Cardiac septum (tissue), 1 donor: Measurements from ENCODE around the gene PPOX. TPM values are rescaled to one million over a fixed set of nuclear protein-coding genes. Genes with fewer than 3 reads are reported as not detected.

Experiments
- DNase-seq: peaks from one replicate; pipeline ENCODE4 v3.0.0-alpha.2; 2020; ENCODE audit warnings: low spot score
- intact Hi-C: fragments of 100-400 bp; cut with DNase I; formaldehyde crosslinking; loops from one replicate; pipeline ENCODE4 v1.14.0; 2022
- total RNA-seq: library from RNA; stranded (reverse); fragmentation: NEBNext Ultra II Directional; extraction: Animal tissue kit (Norgen Biotek cat#: 25700); gene quantifications from one replicate; pipeline ENCODE4 v1.2.1, GENCODE V29; 2021
- donor health status: DM: no; HTN: no; CAD: no.

The PPOX gene
- total RNA-seq, 1 donor from 2014 or later, result 12.9 TPM

DNA sequence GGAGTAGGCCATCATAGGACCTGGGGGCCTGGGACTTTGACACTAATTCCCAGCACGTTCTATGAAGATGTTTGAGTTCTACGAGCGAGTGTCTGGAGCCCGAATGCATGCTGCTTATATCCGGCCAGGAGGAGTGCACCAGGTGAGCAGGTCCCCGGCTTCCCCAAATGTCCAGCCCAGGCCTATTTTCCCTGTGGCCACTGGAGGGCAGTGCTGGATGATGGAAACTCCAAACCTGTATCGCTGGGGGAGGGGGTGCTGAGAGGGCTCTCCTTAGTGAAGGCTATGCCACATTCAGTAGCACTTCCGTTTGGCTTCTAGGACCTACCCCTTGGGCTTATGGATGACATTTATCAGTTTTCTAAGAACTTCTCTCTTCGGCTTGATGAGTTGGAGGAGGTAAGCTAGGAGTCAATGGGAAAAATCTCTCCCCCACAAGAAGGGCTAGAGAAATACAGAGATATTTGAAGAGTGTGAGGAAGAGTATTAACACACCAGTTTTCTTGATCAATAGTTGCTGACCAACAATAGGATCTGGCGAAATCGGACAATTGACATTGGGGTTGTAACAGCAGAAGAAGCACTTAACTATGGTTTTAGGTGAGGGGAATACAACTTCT lies 43.7 kb downstream of the PPOX start:
- peak; percentile 88 for DNase-seq
- intact Hi-C loops, result no loop called here

DNA sequence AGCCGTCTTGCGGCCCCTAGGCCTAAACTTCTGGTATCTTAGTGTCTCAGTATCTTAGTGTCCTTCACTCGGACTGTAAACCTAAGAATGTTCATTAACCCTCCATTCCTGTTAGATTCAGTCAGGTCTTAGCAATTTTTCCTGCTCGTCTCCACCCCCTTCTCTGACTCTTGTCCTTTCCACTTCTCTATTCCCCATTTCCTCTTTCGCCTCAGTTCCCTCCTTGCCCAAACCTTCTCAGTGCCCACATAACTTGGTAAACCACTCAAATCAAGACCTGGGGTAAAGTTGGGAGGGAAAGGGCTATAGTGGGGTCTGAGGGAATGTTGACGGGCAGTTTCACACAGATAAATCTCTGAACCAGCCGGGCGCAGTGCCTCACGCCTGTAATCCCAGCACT lies 48.1 kb downstream of the PPOX start:
- no peak for DNase-seq
- intact Hi-C loops, result no loop called here

DNA sequence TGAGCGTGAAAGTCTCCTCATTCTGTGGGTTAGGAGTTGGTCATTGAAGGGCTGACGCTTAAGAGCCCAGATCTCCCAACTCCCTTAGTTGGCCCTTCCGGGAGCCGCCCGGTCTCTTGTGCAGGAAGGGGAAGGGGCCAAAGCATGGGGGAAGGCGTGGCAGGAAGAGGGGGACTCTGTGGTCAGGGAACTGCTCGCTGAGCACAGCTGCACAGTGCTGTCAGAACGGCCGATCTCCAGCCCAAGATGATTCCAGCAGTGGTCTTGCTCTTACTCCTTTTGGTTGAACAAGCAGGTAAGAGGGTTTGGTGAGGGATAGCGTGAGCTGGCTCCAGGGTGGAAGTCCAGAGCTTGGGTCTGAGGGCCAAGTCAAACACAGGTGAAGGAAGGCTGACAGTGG lies 48.9 kb downstream of the PPOX start, which contains the start of gene FCER1G:
FCER1G (plus strand) TSS at position 220 of the 400 bp plus-strand sequence; CDS start at position 247, 27 bp downstream.
- intact Hi-C loops, result no loop called here
- peak; percentile 87 for DNase-seq

DNA sequence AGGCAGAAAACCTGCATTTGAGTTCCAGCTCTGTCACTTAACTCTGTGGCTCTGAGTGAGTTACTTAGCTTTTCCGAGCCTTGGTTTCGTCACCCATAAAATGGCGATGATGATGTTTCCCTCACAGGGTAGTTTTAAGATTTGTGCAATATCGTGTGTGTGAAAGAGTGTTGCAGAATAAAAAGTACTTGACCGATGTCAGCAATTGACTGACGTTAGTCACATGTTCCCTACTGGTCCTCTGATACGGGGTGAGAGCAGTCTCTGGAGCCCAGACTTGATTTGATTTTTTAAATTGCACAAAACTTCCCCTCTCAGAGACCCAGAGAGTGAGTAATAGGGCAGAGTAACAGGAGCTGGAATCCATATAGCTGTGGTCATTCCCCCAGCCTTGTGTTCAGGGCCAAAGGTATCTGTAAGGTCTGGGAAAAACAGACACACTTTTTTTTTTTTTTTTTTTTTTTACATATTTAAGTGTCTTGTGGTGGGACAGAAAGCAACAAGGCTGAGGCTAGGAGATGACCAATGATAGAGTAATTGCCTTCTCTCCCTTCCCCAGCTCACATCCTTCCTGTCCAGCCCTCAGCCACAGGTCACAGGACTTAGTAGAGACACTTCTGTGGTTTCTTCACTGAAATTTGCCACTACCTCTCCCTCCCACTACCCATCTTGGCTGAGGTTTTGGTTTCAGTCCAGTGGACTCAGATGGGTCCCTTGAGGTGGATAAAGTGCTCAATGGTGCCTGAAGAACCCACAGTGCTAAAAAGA lies 50.9 kb downstream of the PPOX start:
- intact Hi-C loops, result no loop called here
- no peak for DNase-seq

DNA sequence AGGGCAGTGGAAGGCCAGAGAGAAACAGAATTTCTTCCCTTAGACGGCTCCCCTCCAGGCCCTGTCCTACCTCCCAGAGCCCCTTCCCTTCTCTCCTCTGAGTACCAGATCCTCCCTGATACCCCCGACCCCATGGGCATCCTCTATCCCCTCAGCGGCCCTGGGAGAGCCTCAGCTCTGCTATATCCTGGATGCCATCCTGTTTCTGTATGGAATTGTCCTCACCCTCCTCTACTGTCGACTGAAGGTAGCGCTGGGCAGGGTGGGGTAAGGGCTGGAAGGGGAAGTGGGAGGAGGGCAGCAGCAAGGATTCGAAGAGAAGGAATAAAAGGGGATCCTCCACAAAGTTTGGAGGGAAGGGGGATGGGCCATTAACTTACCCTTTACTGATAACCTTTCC lies 51.6 kb downstream of the PPOX start:
- intact Hi-C loops, result no loop called here
- no peak for DNase-seq

DNA sequence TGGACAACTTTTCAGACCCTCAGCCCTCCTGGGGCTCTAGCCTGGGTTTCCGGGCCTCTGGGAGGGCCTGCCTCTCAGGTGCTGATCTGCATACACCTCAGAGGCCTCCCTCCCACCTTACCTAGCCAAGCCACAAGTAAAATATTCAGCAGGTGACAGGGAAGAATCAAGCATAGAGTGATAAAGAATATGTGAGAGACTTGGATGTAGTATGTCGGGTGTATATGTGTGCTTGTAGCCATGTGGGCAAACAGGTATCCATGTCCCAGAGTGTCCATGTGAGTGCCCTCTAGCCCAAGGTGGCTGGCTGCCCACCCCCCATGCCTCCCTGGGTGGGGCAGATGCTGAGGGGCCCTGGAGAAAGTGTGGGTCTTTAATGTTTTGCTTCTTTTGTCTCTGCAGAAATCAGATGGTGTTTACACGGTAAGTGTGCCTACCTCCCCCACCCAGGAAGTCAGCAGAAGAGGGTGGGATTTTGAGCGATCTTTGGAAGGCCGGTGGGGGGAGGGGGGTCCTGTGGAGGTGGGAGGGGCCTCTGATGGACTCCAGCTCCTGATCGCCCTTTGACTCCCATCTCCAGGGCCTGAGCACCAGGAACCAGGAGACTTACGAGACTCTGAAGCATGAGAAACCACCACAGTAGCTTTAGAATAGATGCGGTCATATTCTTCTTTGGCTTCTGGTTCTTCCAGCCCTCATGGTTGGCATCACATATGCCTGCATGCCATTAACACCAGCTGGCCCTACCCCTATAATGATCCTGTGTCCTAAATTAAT lies 52.3 kb downstream of the PPOX start:
- intact Hi-C loops, result no loop called here
- DNase-seq, result no peak

DNA sequence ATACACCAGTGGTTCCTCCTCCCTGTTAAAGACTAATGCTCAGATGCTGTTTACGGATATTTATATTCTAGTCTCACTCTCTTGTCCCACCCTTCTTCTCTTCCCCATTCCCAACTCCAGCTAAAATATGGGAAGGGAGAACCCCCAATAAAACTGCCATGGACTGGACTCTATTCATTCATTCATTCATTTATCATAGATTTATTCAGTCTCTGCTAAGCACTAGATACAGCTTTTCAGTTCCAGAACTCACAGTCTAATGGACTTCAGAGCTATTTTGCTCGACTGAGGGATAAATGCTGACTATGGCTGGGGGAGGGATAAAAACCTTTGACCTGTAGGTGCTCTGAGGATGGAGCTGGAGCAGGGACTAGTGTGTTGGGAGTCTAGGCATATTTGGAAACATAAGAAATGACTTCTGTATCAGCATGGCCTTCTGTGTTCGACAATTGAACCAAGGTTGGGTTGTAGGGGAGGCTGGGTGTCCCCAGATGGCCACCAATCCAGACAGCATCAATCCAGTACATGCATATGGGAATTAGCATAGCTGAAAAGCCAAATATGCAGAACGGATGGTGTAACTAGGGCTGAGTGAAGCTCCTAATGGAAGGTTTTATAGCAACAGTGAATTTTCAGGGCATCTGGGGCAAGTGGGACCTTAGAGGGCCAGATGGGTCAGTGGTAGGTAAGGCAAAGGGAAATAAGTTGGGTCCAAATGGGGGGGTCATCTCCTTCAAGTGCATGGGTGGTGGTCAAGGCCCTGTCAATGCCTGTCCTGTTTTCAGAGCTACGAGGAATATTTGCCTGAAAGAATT lies 53.1 kb downstream of the PPOX start:
- intact Hi-C loops, result no loop called here
- no peak for DNase-seq

DNA sequence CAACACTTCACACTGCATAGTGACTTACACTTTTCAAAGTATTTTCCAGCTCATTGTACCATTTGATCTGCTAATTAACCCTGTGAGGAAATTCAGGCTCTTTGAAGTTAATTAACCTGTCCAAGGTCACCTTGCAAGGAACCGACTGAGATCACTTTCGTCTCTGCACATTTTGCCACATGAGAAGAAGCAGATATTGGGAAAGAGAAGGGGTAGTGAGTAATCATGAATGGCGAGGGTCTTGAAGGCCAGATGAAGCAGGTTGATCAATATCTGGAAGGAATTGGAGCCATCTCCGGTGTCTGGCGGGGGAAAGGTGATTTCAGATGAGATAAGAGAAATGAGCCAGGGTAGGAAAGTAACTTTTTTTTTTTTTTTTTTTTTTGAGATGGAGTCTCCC lies 53.8 kb downstream of the PPOX start:
- intact Hi-C loops, result loop anchor here (10.0 kb wide), 1 partner anchor 525 kb away; the partner anchor contains the start of gene DUSP12
- DNase-seq, result no peak

Other genes starting within 250 kb of the PPOX start
- gene ITLN2, start 211.6 kb upstream of the PPOX start, total RNA-seq, result not detected
- gene F11R, start 145.3 kb upstream of the PPOX start, total RNA-seq, result 10.3 TPM
- 12.0 TPM for gene TSTD1, start 127.5 kb upstream of the PPOX start, total RNA-seq
- gene USF1, start 120.4 kb upstream of the PPOX start, total RNA-seq, result 29.2 TPM
- 2.6 TPM for gene ARHGAP30, start 96.5 kb upstream of the PPOX start, total RNA-seq
- gene NECTIN4, start 76.9 kb upstream of the PPOX start, total RNA-seq, result not detected
- gene KLHDC9, start 68.1 kb upstream of the PPOX start, total RNA-seq, result 10.7 TPM
- 43.1 TPM for gene PFDN2, start 48.4 kb upstream of the PPOX start, total RNA-seq
- 31.3 TPM for gene NIT1, start 48.3 kb upstream of the PPOX start, total RNA-seq
- 28.3 TPM for gene DEDD, start 33.8 kb upstream of the PPOX start, total RNA-seq
- 73.6 TPM for gene UFC1, start 12.4 kb upstream of the PPOX start, total RNA-seq
- gene USP21, start 6.9 kb upstream of the PPOX start, total RNA-seq, result 17.4 TPM
- gene B4GALT3, start 11.1 kb downstream of the PPOX start, total RNA-seq, result 22.2 TPM
- gene ADAMTS4, start 32.6 kb downstream of the PPOX start, total RNA-seq, result 24.0 TPM
- 253 TPM for gene NDUFS2, start 35.9 kb downstream of the PPOX start, total RNA-seq
- gene FCER1G, start 48.9 kb downstream of the PPOX start, total RNA-seq, result 11.4 TPM
- not detected for gene APOA2, start 57.2 kb downstream of the PPOX start, total RNA-seq
- gene TOMM40L, start 59.6 kb downstream of the PPOX start, total RNA-seq, result 34.1 TPM
- gene NR1I3, start 71.8 kb downstream of the PPOX start, total RNA-seq, result not detected
- 0.38 TPM for gene PCP4L1, start 92.3 kb downstream of the PPOX start, total RNA-seq
- 1.5 TPM for gene MPZ, start 143.5 kb downstream of the PPOX start, total RNA-seq
- gene SDHC, start 148.0 kb downstream of the PPOX start, total RNA-seq, result 306 TPM
- gene CFAP126, start 201.4 kb downstream of the PPOX start, total RNA-seq, result not detected